Measurements from ENCODE around the gene USP17L22.
"Not testable (repeated sequence)": the region's sequence is repeated elsewhere in the genome, so short reads cannot be mapped to it uniquely, and the experiment has no call there.

DNA sequence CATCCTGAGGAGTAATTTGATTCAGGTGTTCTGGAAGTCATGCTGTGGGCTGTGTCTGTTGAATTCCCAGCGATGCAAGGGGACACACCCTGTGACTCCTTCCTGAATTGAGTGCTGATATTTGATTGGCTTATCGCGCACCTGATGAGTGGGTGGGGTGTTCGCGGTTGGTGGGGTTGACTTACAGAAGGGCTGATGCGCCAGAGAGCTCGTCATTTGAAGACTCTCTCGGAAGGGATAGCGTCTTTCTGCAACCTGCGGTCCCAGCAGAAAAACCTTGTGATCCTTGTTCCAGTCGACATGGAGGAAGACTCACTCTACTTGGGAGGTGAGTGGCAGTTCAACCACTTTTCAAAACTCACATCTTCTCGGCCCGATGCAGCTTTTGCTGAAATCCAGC, 47.6 kb upstream of the USP17L22 start, which contains the start of gene USP17L12:
- not testable (repeated sequence) for TF ChIP-seq TAF1 (IDR thresholded peaks at IDR 0.05; ENCODE audit: borderline replicate concordance, low read depth, low read length); POLR2AphosphoS5 (IDR thresholded peaks at IDR 0.05; ENCODE audit: low read depth, low read length)
